ENCODE measurements around the gene CIDEC. TPM values are rescaled to one million over a fixed set of nuclear protein-coding genes. Genes with fewer than 3 reads are reported as not detected.

Gene CIDEC
- total and polyA plus RNA-seq, 9 of the 15 experiments (the other 6 are each of a cell fraction or from before 2014, with no cell fraction given) = not detected

DNA sequence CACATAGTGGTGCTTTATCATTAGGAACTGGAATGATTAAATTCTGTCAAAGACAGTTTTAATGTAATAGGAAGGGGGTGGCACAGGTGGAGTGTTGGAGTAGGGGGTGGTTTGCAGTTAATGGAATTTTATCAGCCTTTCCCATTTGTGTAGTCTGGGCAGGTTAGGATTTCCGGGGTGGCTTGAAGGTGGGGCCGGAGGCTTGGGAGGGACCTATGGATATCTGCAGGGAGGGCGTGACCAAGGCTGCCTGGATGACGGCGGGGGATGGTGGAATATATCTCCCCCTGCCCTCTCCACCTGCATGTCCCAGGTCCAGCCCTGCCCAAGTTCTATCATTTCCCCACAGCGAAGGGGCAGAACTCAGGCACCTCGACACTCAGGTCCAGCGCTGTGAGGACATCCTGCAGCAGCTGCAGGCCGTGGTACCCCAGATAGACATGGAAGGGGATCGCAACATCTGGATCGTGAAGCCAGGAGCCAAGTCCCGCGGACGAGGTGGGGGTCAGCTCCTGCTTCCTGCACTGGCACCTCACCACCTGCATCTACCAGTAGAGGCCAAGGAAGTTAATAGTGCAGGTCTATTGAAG, 54.5 kb downstream of the CIDEC start:
- Histone ChIP-seq H3K9me1 (ENCODE audit: control insufficient read depth, insufficient read depth, low read length) (peaks cover 4% of the 10 kb centered on the region), H2AFZ (ENCODE audit: low read depth, low read length) (no peak overlapping the region), H4K20me1 (replicated peaks; ENCODE audit: control insufficient read depth, insufficient read depth, low read length) (no peaks in the 10 kb centered on the region; the same call in 1 of the 2 replicates), H3K79me2 (ENCODE audit: control insufficient read depth, insufficient read depth, low read length) (no peaks in the 10 kb centered on the region), H3K4me3 (no peak overlapping the region), H3K27me3 (ENCODE audit: control insufficient read depth in 2 of 2, insufficient read depth in 2 of 2, low read length in 2 of 2) (no peaks in the 10 kb centered on the region), H3K27ac (ENCODE audit: extremely low read depth, low read depth, low read length) (no peak overlapping the region), H3K4me1 (replicated peaks in 1 of 2; ENCODE audit: control insufficient read depth in 2 of 2, insufficient read depth in 2 of 2, low read length in 2 of 2) (peaks cover 0 to 11% of the 10 kb centered on the region in 2 experiments; a peak in 2 of 5 replicates), H3K36me3 (ENCODE audit: control insufficient read depth, insufficient read depth, low read length) (peaks cover 52% of the 10 kb centered on the region), H3K9ac (ENCODE audit: insufficient read depth in 1 of 2, low read depth in 2 of 2, low read length in 2 of 2) (peak overlapping the region in 1 of 2 experiments; percentile 41; a peak in 2 of 4 replicates), H3K9me3 (replicated peaks; ENCODE audit: control insufficient read depth, insufficient read depth, low read depth, low read length) (no peaks in the 10 kb centered on the region), H3K4me2 (ENCODE audit: insufficient read depth, low read length) (no peak overlapping the region)
- DNase-seq (ENCODE audit: extremely low read depth in 1 of 4, low spot score in 3 of 4) = peak in 1 of 4 experiments; percentile 39
- ChIA-PET POLR2A (interaction anchor here (1.1 to 3.2 kb wide), 2 partner anchors 9 to 12 kb away, joined by 5 to 18 read pairs; no protein-coding TSS in a partner anchor), CTCF (ENCODE audit: low intra/inter-chr PET ratio) (no interaction called here)
- no peak for FAIRE-seq
- intact Hi-C loops (cut with micrococcal nuclease) (no loop called here), in situ Hi-C loops (cut with MboI) (loop anchor here (25.0 kb wide), 1 partner anchor 912 kb away; no protein-coding TSS in a partner anchor)
- no TSS peak for BruUV-seq (replicated peaks)
- ATAC-seq = peak; percentile 24; the same call in 1 of the 3 replicates
- WGBS (ENCODE audit: insufficient coverage, low coverage, missing lambda C conversion rate) = 80% methylated on average over 14 of the region's 14 CpGs
- TF ChIP-seq, protein P1, sequence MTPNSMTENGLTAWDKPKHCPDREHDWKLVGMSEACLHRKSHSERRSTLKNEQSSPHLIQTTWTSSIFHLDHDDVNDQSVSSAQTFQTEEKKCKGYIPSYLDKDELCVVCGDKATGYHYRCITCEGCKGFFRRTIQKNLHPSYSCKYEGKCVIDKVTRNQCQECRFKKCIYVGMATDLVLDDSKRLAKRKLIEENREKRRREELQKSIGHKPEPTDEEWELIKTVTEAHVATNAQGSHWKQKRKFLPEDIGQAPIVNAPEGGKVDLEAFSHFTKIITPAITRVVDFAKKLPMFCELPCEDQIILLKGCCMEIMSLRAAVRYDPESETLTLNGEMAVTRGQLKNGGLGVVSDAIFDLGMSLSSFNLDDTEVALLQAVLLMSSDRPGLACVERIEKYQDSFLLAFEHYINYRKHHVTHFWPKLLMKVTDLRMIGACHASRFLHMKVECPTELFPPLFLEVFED (CRISPR knock-in tag; conservative IDR thresholded peaks at IDR 0.05) = no peak
- TF ChIP-seq PML (IDR thresholded peaks at IDR 0.05; ENCODE audit: low read length) = peak; percentile 18; the same call in 1 of the 2 replicates
- TF ChIP-seq, protein P2, sequence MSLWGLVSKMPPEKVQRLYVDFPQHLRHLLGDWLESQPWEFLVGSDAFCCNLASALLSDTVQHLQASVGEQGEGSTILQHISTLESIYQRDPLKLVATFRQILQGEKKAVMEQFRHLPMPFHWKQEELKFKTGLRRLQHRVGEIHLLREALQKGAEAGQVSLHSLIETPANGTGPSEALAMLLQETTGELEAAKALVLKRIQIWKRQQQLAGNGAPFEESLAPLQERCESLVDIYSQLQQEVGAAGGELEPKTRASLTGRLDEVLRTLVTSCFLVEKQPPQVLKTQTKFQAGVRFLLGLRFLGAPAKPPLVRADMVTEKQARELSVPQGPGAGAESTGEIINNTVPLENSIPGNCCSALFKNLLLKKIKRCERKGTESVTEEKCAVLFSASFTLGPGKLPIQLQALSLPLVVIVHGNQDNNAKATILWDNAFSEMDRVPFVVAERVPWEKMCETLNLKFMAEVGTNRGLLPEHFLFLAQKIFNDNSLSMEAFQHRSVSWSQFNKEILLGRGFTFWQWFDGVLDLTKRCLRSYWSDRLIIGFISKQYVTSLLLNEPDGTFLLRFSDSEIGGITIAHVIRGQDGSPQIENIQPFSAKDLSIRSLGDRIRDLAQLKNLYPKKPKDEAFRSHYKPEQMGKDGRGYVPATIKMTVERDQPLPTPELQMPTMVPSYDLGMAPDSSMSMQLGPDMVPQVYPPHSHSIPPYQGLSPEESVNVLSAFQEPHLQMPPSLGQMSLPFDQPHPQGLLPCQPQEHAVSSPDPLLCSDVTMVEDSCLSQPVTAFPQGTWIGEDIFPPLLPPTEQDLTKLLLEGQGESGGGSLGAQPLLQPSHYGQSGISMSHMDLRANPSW (CRISPR knock-in tag; IDR thresholded peaks at IDR 0.05) = no peak
- TF ChIP-seq, protein P3, sequence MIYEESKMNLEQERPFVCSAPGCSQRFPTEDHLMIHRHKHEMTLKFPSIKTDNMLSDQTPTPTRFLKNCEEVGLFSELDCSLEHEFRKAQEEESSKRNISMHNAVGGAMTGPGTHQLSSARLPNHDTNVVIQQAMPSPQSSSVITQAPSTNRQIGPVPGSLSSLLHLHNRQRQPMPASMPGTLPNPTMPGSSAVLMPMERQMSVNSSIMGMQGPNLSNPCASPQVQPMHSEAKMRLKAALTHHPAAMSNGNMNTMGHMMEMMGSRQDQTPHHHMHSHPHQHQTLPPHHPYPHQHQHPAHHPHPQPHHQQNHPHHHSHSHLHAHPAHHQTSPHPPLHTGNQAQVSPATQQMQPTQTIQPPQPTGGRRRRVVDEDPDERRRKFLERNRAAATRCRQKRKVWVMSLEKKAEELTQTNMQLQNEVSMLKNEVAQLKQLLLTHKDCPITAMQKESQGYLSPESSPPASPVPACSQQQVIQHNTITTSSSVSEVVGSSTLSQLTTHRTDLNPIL (CRISPR knock-in tag; IDR thresholded peaks at IDR 0.05) = no peak
- no peak for TF ChIP-seq ZNF445 (CRISPR knock-in tag; IDR thresholded peaks at IDR 0.05; ENCODE audit: low read depth)
- TF ChIP-seq STAG1 (CRISPR knock-in tag; IDR thresholded peaks at IDR 0.05; ENCODE audit: borderline replicate concordance) = peak; percentile 25; the same call in 1 of the 2 replicates
- TF ChIP-seq, protein P4, sequence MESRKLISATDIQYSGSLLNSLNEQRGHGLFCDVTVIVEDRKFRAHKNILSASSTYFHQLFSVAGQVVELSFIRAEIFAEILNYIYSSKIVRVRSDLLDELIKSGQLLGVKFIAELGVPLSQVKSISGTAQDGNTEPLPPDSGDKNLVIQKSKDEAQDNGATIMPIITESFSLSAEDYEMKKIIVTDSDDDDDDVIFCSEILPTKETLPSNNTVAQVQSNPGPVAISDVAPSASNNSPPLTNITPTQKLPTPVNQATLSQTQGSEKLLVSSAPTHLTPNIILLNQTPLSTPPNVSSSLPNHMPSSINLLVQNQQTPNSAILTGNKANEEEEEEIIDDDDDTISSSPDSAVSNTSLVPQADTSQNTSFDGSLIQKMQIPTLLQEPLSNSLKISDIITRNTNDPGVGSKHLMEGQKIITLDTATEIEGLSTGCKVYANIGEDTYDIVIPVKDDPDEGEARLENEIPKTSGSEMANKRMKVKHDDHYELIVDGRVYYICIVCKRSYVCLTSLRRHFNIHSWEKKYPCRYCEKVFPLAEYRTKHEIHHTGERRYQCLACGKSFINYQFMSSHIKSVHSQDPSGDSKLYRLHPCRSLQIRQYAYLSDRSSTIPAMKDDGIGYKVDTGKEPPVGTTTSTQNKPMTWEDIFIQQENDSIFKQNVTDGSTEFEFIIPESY (CRISPR knock-in tag; IDR thresholded peaks at IDR 0.05) = 0 out of 2 replicates have a peak, but pooled peaks have one; percentile 22
- TF ChIP-seq, protein P5, sequence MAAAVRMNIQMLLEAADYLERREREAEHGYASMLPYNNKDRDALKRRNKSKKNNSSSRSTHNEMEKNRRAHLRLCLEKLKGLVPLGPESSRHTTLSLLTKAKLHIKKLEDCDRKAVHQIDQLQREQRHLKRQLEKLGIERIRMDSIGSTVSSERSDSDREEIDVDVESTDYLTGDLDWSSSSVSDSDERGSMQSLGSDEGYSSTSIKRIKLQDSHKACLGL (CRISPR knock-in tag; IDR thresholded peaks at IDR 0.05; ENCODE audit: borderline replicate concordance, poor library complexity, severe bottlenecking) = no peak
- TF ChIP-seq SREBF1 (IDR thresholded peaks at IDR 0.05; ENCODE audit: borderline replicate concordance, low read depth, low read length) = no peak
- no peak for TF ChIP-seq RAD51 (IDR thresholded peaks at IDR 0.05; ENCODE audit: borderline replicate concordance, low read depth)
- TF ChIP-seq RBBP5 (IDR thresholded peaks at IDR 0.05; ENCODE audit: borderline replicate concordance, insufficient read depth, low read length, poor library complexity, severe bottlenecking) = no peak
- TF ChIP-seq PHB2 (IDR thresholded peaks at IDR 0.05; ENCODE audit: low read depth) = no peak
